Cardiac ventricle fibroblast (primary cell): Measurements from ENCODE around the gene RFX1. TPM values are rescaled to one million over a fixed set of nuclear protein-coding genes. Genes with fewer than 3 reads are reported as not detected.

Source experiments
- total RNA-seq: library from RNA; depleted of rRNA; stranded (reverse); fragments of >200 nt; gene quantifications from 2 replicates; pipeline ENCODE4 v1.2.3, GENCODE V29; 2015

Gene RFX1
- 3.9 and 4.5 TPM in 2 replicates for total RNA-seq

DNA sequence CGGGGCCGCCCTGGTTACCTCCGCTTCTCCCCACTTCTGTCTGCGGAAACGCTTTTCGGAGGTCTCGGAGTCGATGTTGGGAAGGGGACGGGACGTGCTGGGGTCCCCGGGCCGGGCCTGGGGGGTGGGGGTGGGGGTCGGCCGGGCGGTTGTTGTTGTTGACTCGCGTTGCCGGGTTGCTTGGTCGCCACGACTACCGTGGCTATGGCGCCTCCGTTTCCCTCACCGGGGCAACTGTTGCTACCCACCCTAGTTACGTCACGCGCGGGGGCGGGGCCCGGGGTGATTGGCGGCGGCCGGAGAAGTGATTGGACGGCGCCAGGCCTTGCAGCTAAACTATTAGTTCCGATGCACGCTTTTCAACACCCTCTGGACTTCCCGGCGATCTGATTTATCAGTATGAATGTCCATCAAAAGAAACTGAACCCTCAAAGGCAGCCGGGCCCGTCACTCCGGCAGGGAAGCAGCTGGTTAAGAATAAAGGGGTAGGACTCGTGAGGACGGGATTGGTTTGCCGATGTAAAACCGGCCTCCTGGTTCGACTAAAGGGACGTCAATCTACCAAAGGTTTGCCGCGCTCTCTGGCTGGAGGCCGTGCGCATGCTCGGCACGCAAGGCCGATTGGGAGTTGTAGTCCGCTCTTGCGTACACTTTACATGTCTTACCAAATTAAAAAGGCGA is at the start of gene RFX1:
Gene RFX1 (minus strand): TSS at position 236 of the 681 bp plus-strand sequence. CDS start 12,477 bp downstream, outside the sequence.

DNA sequence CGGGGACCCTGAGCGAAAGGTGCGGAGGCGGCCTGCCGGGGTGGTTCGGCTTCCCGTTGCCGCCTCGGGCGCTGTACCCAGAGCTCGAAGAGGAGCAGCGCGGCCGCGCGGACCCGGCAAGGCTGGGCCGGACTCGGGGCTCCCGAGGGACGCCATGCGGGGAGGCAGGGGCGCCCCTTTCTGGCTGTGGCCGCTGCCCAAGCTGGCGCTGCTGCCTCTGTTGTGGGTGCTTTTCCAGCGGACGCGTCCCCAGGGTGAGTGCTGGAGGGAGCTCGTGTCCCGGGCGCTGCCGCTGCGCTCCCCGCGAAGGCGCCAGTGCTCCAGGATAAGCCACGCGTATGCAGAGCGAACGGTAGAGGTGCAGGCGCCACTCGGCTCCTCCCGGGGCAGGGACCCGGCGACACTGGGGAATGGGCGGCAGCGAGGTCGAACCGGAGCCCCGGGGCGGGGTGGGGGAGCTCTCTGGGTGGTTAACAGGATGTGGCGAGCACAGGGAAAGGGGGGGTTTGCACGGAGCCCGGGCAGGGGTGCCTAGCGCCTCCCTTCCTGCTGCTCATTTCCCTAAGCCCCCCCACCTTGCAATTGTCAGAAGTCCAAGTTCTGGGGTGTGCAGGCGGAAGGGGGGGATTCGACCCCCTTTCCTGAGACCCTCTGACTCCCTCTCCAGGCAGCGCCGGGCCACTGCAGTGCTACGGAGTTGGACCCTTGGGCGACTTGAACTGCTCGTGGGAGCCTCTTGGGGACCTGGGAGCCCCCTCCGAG is 25.8 kb upstream of the RFX1 start, which contains the start of gene IL27RA:
Gene IL27RA (plus strand): TSS at position 44 of the 762 bp plus-strand sequence. CDS start 111 bp downstream, at position 155.

DNA sequence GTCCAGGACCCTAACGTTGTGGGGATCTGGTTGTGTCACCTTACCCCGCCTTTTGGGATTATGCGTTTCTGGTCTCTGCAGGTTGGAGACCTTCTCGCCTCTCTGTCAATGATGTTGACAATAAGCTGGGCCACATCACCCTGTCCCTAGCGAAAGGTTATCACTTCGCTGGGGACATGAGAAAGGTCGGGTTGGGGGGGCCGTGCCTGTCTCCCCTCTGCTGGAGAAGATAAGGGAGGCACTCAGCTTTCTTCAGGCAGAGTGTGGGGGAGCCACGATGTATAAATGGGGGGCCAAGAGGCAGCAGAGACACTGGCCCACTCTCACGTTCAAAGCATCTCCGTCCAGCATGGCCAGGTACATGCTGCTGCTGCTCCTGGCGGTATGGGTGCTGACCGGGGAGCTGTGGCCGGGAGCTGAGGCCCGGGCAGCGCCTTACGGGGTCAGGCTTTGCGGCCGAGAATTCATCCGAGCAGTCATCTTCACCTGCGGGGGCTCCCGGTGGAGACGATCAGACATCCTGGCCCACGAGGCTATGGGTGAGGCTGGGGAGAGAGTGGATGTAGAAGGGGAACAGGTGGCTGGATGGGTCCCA is 21.8 kb upstream of the RFX1 start, which contains the start of gene RLN3:
Gene RLN3 (plus strand): TSS at position 293 of the 595 bp plus-strand sequence. CDS start 57 bp downstream, at position 350.

DNA sequence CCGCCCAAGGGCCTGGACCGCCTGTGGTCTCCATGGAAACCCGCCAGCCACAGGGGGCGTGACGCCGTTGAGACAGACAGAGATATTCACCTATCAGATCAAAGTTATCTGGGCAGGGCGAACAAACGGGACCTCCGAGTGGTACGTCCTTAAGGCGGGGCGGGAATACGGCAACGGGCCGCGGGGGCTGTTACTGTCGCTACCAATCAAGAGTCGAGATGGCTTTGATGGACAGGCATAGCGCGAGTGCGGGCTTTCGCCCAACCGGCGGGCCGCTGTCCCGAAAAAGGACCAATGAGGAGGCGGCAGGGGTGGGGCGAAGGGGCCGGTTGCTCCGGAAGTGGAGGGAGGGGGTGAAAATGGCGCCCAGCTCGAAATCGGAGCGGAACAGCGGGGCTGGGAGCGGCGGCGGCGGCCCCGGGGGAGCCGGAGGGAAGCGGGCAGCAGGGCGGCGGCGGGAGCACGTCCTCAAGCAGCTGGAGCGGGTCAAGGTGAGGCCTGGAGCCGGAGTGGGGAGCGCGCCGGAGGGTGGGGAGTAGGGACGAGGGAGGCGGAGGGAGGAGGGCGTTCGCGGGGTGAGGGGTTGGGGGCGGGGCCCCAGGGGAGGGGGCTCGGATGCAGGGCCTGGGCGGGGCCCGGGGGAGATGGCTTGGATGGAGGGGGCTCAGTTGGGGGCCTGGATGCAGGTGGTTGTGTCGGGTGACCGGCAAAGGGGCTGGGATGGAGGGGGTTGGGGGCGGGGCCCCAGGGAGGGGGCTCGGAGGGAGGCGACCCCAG is 53.8 kb downstream of the RFX1 start, which contains the start of gene DCAF15:
Gene DCAF15 (plus strand): TSS at position 356 of the 777 bp plus-strand sequence. CDS start 4 bp downstream, at position 360.

DNA sequence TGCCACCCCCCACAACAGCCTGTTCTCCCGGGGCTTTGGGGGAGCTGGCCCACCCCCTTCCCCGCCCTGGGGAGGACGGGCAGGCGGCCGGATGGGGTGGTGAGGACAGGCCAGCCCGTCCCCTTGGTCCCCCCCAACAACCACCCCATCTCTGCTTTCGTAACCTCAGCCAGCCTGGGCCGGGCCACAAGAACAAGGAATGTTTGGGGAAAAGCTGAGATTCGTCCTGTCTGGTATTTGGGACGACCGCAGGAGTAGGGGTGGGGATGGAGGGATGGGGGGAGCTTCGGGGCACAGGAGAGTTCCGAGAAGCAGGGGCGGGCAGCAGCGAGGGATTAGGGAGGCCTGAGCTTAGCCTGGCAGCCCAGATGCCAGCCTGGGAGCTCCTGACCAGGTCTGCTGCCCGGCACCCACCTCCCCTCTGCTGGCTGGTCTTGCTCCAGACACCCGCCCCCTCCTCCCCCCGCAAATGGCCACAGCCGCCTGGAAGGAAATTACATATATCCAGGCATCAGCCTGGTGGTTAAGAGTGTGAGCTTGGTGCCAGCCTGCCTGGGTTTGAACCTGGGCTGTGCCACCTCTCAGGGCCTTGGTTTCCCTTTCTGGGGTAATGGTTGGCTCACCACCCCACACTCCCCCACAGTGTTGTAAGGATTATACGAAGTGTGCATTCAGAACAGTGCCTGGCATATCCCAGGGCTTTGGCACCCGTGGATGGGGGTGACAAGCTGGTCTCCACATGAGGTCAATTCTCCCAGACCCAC is 67.6 kb downstream of the RFX1 start, which contains the start of gene PODNL1:
Gene PODNL1 (minus strand): TSS at position 117 of the 764 bp plus-strand sequence. CDS start 236 bp downstream, outside the sequence.

Other genes with a start within 250 kb of the RFX1 start
- 26.4 and 27.4 TPM in 2 replicates for gene MRI1, start 241.8 kb downstream of the RFX1 start, total RNA-seq
- 223 and 292 TPM in 2 replicates for gene C19orf53, start 231.9 kb downstream of the RFX1 start, total RNA-seq
- 4.2 and 4.9 TPM in 2 replicates for gene ZSWIM4, start 210.9 kb downstream of the RFX1 start, total RNA-seq
- gene NANOS3, start 129.2 kb downstream of the RFX1 start, total RNA-seq, result not detected in 2 replicates
- gene BRME1, start 100.2 kb downstream of the RFX1 start, total RNA-seq, result 0.19 and 0.20 TPM in 2 replicates
- 14.4 and 20.3 TPM in 2 replicates for gene CC2D1A, start 100.1 kb downstream of the RFX1 start, total RNA-seq
- 5.7 and 8.3 TPM in 2 replicates for gene PODNL1, start 67.9 kb downstream of the RFX1 start, total RNA-seq
- gene DCAF15, start 53.8 kb downstream of the RFX1 start, total RNA-seq, result 8.2 and 9.0 TPM in 2 replicates
- not detected in 2 replicates for gene RLN3, start 21.8 kb upstream of the RFX1 start, total RNA-seq
- 1.9 and 3.2 TPM in 2 replicates for gene IL27RA, start 25.4 kb upstream of the RFX1 start, total RNA-seq
- 0.37 TPM in 1 of 2 replicates, not detected in the other for gene PALM3, start 55.8 kb upstream of the RFX1 start, total RNA-seq
- 1.4 and 1.8 TPM in 2 replicates for gene MISP3, start 66.5 kb upstream of the RFX1 start, total RNA-seq
- not detected in 2 replicates for gene C19orf67, start 79.5 kb upstream of the RFX1 start, total RNA-seq
- 38.7 and 44.5 TPM in 2 replicates for gene SAMD1, start 84.4 kb upstream of the RFX1 start, total RNA-seq
- gene PRKACA, start 111.4 kb upstream of the RFX1 start, total RNA-seq, result 77.6 and 82.4 TPM in 2 replicates
- gene ASF1B, start 130.3 kb upstream of the RFX1 start, total RNA-seq, result 3.7 and 6.3 TPM in 2 replicates
- gene ADGRL1, start 199.8 kb upstream of the RFX1 start, total RNA-seq, result 22.0 and 22.7 TPM in 2 replicates